ENCODE measurements around the gene TTC16. TPM values are rescaled to one million over a fixed set of nuclear protein-coding genes. Genes with fewer than 3 reads are reported as not detected.

TTC16 gene
- total RNA-seq, 1 donor from 2014 or later: not detected

DNA sequence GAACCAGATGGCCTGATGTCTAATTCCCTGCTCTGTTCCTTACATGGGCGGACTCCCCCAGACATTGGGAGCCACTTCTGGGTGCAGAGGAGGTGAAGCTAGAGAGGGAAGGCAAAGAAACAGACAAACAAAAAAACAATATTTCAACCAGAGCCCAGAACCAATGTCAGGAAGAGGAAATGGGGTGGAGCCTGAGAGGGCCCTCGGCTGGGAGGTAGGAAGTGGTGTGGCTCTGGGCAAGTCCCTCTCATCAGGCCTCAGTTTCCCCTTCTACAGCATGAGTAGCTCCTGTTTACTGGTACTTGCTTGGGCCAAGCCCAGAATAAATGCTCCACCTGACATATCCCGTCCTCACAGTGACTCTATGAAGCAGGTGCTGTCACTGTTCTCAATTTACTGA, 51.5 kb downstream of the TTC16 start:
- TF ChIP-seq, protein P1, sequence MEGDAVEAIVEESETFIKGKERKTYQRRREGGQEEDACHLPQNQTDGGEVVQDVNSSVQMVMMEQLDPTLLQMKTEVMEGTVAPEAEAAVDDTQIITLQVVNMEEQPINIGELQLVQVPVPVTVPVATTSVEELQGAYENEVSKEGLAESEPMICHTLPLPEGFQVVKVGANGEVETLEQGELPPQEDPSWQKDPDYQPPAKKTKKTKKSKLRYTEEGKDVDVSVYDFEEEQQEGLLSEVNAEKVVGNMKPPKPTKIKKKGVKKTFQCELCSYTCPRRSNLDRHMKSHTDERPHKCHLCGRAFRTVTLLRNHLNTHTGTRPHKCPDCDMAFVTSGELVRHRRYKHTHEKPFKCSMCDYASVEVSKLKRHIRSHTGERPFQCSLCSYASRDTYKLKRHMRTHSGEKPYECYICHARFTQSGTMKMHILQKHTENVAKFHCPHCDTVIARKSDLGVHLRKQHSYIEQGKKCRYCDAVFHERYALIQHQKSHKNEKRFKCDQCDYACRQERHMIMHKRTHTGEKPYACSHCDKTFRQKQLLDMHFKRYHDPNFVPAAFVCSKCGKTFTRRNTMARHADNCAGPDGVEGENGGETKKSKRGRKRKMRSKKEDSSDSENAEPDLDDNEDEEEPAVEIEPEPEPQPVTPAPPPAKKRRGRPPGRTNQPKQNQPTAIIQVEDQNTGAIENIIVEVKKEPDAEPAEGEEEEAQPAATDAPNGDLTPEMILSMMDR (IDR thresholded peaks at IDR 0.05; ENCODE audit: insufficient read depth, low read length, severe bottlenecking): no peak
- DNase-seq (ENCODE audit: low read depth) (no peak), FAIRE-seq (no peak)
- Histone ChIP-seq H3K27me3 (ENCODE audit: control insufficient read depth, insufficient read depth, low read length) (no peaks in the 10 kb centered on the region), H3K4me3 (ENCODE audit: low read depth, low read length) (no peak overlapping the region), H3K36me3 (ENCODE audit: control insufficient read depth, insufficient read depth, low read length) (no peaks in the 10 kb centered on the region)

- Histone ChIP-seq H3K36me3 (ENCODE audit: control insufficient read depth, insufficient read depth, low read length) (no peaks in the 10 kb centered on the region), H3K27me3 (ENCODE audit: control insufficient read depth, insufficient read depth, low read length) (no peaks in the 10 kb centered on the region), H3K4me3 (ENCODE audit: low read depth, low read length) (no peak overlapping the region)
- DNase-seq (ENCODE audit: low read depth) (no peak), FAIRE-seq (no peak)
- TF ChIP-seq, protein P1 (IDR thresholded peaks at IDR 0.05; ENCODE audit: insufficient read depth, low read length, severe bottlenecking): no peak
Measured at GRCh38 chr9:127767909-127768331, 52.0 kb downstream of the TTC16 start.

GRCh38 chr9:127768698-127769097, 52.8 kb downstream of the TTC16 start:
- no peaks in the 10 kb centered on the region for H3K27me3 ChIP-seq (ENCODE audit: control insufficient read depth, insufficient read depth, low read length)
- TF ChIP-seq, protein P1 (IDR thresholded peaks at IDR 0.05; ENCODE audit: insufficient read depth, low read length, severe bottlenecking): no peak
- FAIRE-seq (no peak), DNase-seq (ENCODE audit: low read depth) (no peak)
- no peak overlapping the region for H3K4me3 ChIP-seq (ENCODE audit: low read depth, low read length)
- H3K36me3 ChIP-seq (ENCODE audit: control insufficient read depth, insufficient read depth, low read length): no peaks in the 10 kb centered on the region

DNA sequence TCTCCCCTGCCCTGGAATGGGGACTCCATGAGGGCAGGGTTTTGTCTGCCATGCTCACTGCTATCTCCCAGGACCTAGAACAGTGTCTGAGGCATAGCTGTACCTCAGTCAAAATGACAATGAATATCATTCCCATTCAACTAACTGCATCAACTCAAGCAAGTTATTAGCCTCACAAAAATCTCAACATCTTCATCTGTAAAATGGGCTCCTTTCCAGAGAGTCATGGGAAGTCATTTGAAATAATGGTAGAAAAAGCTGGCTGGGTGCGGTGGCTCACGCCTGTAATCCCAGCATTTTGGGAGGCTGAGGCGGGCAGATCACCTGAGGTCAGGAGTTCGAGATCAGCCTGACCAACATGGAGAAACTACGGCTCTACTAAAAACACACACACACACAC, 53.2 kb downstream of the TTC16 start:
- FAIRE-seq: no peak
- DNase-seq (ENCODE audit: low read depth): no peak
- TF ChIP-seq, protein P1 (IDR thresholded peaks at IDR 0.05; ENCODE audit: insufficient read depth, low read length, severe bottlenecking): no peak
- Histone ChIP-seq H3K4me3 (ENCODE audit: low read depth, low read length) (no peak overlapping the region), H3K36me3 (ENCODE audit: control insufficient read depth, insufficient read depth, low read length) (no peaks in the 10 kb centered on the region), H3K27me3 (ENCODE audit: control insufficient read depth, insufficient read depth, low read length) (no peaks in the 10 kb centered on the region)

- TF ChIP-seq, protein P1 (IDR thresholded peaks at IDR 0.05; ENCODE audit: insufficient read depth, low read length, severe bottlenecking): no peak
- Histone ChIP-seq H3K36me3 (ENCODE audit: control insufficient read depth, insufficient read depth, low read length) (no peaks in the 10 kb centered on the region), H3K27me3 (ENCODE audit: control insufficient read depth, insufficient read depth, low read length) (no peaks in the 10 kb centered on the region), H3K4me3 (ENCODE audit: low read depth, low read length) (no peak overlapping the region)
- DNase-seq (ENCODE audit: low read depth) (no peak), FAIRE-seq (no peak)
Measured at GRCh38 chr9:127769929-127770582, 54.2 kb downstream of the TTC16 start.

DNA sequence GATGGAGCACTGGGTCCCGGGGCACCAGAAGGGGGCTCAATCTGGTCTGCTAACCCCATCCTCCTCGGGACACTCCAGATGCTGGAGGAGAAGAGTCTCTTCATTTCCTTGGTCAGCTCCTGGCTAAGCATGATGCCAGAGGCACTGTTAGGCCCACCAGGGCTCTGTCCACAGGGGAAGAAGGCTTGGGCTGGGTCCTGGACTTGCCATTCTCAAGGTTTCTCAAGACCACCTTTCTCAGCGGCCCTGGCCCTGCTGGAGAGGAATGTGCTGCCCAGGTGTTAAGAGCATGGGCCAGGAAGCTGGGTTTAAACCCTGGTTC, 54.7 kb downstream of the TTC16 start:
- TF ChIP-seq, protein P1 (IDR thresholded peaks at IDR 0.05; ENCODE audit: insufficient read depth, low read length, severe bottlenecking): no peak
- FAIRE-seq (no peak), DNase-seq (ENCODE audit: low read depth) (no peak)
- Histone ChIP-seq H3K36me3 (ENCODE audit: control insufficient read depth, insufficient read depth, low read length) (no peaks in the 10 kb centered on the region), H3K4me3 (ENCODE audit: low read depth, low read length) (no peak overlapping the region), H3K27me3 (ENCODE audit: control insufficient read depth, insufficient read depth, low read length) (no peaks in the 10 kb centered on the region)
